ENCODE data around the gene RHOJ.

Gene RHOJ

GRCh38 chr14:63192085-63192484 is 12.2 kb upstream of the RHOJ start:
- no peak overlapping the region for H3K4me3 ChIP-seq (ENCODE audit: low read length)
- TF ChIP-seq ZNF274 (IDR thresholded peaks at IDR 0.05; ENCODE audit: low read depth, low read length) = no peak

GRCh38 chr14:63193236-63193635 is 11.0 kb upstream of the RHOJ start:
- TF ChIP-seq ZNF274 (IDR thresholded peaks at IDR 0.05; ENCODE audit: low read depth, low read length) = no peak
- no peak overlapping the region for H3K4me3 ChIP-seq (ENCODE audit: low read length)

- H3K4me3 ChIP-seq (ENCODE audit: low read length) = no peak overlapping the region
- no peak for TF ChIP-seq ZNF274 (IDR thresholded peaks at IDR 0.05; ENCODE audit: low read depth, low read length)
These were observed 4.1 kb upstream of the RHOJ start for GRCh38 chr14:63200035-63200740.

GRCh38 chr14:63200767-63201166 is 3.5 kb upstream of the RHOJ start:
- no peak for TF ChIP-seq ZNF274 (IDR thresholded peaks at IDR 0.05; ENCODE audit: low read depth, low read length)
- no peak overlapping the region for H3K4me3 ChIP-seq (ENCODE audit: low read length)

GRCh38 chr14:63203015-63203414 is 1.2 kb upstream of the RHOJ start:
- H3K4me3 ChIP-seq (ENCODE audit: low read length) = no peak overlapping the region
- no peak for TF ChIP-seq ZNF274 (IDR thresholded peaks at IDR 0.05; ENCODE audit: low read depth, low read length)

GRCh38 chr14:63203618-63204406 is 431 bp upstream of the RHOJ start:
- no peak overlapping the region for H3K4me3 ChIP-seq (ENCODE audit: low read length)

GRCh38 chr14:63205044-63205575 is 867 bp downstream of the RHOJ start:
- H3K4me3 ChIP-seq (ENCODE audit: low read length) = no peak overlapping the region
- no peak for TF ChIP-seq ZNF274 (IDR thresholded peaks at IDR 0.05; ENCODE audit: low read depth, low read length)

More at GRCh38 chr14:63203618-63204406, 431 bp upstream of the RHOJ start:
- TF ChIP-seq ZNF274 (IDR thresholded peaks at IDR 0.05; ENCODE audit: low read depth, low read length) = no peak

- no peak for TF ChIP-seq ZNF274 (IDR thresholded peaks at IDR 0.05; ENCODE audit: low read depth, low read length)
- H3K4me3 ChIP-seq (ENCODE audit: low read length) = no peak overlapping the region
These were observed 1.6 kb downstream of the RHOJ start for GRCh38 chr14:63205866-63206265.

- TF ChIP-seq ZNF274 (IDR thresholded peaks at IDR 0.05; ENCODE audit: low read depth, low read length) = no peak
- no peak overlapping the region for H3K4me3 ChIP-seq (ENCODE audit: low read length)
These were observed 4.9 kb downstream of the RHOJ start for GRCh38 chr14:63209160-63209559.

GRCh38 chr14:63210812-63211211 is 6.6 kb downstream of the RHOJ start:
- no peak for TF ChIP-seq ZNF274 (IDR thresholded peaks at IDR 0.05; ENCODE audit: low read depth, low read length)
- H3K4me3 ChIP-seq (ENCODE audit: low read length) = no peak overlapping the region

GRCh38 chr14:63212209-63212608 is 8.0 kb downstream of the RHOJ start:
- H3K4me3 ChIP-seq (ENCODE audit: low read length) = no peak overlapping the region
- TF ChIP-seq ZNF274 (IDR thresholded peaks at IDR 0.05; ENCODE audit: low read depth, low read length) = no peak

GRCh38 chr14:63212776-63213500 is 8.7 kb downstream of the RHOJ start:
- H3K4me3 ChIP-seq (ENCODE audit: low read length) = no peak overlapping the region
- TF ChIP-seq ZNF274 (IDR thresholded peaks at IDR 0.05; ENCODE audit: low read depth, low read length) = no peak

- no peak for TF ChIP-seq ZNF274 (IDR thresholded peaks at IDR 0.05; ENCODE audit: low read depth, low read length)
- H3K4me3 ChIP-seq (ENCODE audit: low read length) = no peak overlapping the region
These were observed 10.4 kb downstream of the RHOJ start for GRCh38 chr14:63214417-63215196.

GRCh38 chr14:63220526-63220925 is 16.3 kb downstream of the RHOJ start:
- no peak for TF ChIP-seq ZNF274 (IDR thresholded peaks at IDR 0.05; ENCODE audit: low read depth, low read length)
- H3K4me3 ChIP-seq (ENCODE audit: low read length) = no peak overlapping the region
